ENCODE results near the gene GPR37L1. TPM values are rescaled to one million over a fixed set of nuclear protein-coding genes. Genes with fewer than 3 reads are reported as not detected.
"Not testable (repeated sequence)": the region's sequence is repeated elsewhere in the genome, so short reads cannot be mapped to it uniquely, and the experiment has no call there.

The GPR37L1 gene
- total and polyA plus RNA-seq, 2 experiments from 2014 or later = 0.03 TPM; not detected in 1

DNA sequence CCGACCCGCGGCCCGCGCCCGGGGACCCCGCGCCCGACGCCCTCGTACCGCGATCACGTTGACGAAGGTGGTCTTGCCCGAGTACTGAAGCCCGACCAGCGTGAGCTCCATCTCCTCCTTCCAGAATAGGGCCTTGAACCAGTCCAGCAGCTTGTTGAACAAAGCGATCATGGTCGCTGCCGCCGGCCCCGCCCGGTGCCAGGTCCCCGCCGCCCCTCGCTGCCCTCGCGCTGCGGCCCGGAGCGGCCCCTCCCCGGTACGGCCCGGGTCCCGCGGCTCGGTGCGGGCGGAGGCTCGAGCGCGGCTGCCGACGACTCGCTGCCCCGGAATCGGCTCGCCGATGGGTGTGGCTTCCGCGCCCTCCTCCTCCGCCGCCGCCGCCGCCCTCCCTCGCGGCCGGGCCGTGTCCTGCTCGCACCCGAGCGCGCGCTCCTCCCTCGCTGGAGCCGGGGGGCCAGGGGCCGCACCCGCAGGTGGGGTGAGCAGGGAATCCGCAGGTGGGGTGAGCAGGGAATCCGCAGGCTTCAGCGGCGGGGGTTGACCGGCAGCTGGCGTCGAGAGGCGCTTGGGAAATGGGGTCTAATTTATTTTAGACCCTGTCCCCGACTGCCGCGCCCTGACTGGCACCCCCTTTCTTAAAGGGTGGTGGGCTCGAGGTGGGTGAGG lies 21.8 kb downstream of the GPR37L1 start, which contains the start of gene ARL8A:
ARL8A (minus strand) TSS at position 336 of the 666 bp plus-strand sequence; CDS start at position 171, 165 bp downstream.
- H3K4me3 ChIP-seq = peak within 1 kb of the TSS; percentile 86
- no peaks in the 10 kb centered on the region for H3K9me3 ChIP-seq (ENCODE audit: low read depth)
- peak within 1 kb of the TSS; percentile 93 for H2AFZ ChIP-seq
- 1% methylated on average over 45 to 58 of the region's 82 CpGs for WGBS, 2 experiments (ENCODE audit: low coverage in 1 of 2, low lambda C conversion rate in 2 of 2, missing lambda C conversion rate in 2 of 2)
- peaks cover 10% of the 10 kb centered on the region for H4K20me1 ChIP-seq (ENCODE audit: insufficient read depth)
- peak within 1 kb of the TSS; percentile 86 for H3K4me2 ChIP-seq (ENCODE audit: unreplicated experiment)
- no peak within 1 kb of the TSS for H3K27ac ChIP-seq
- TF ChIP-seq EZH2 (IDR thresholded peaks at IDR 0.05; ENCODE audit: insufficient read depth, poor library complexity, severe bottlenecking) (no peak), EZH2phosphoT487 (IDR thresholded peaks at IDR 0.05; ENCODE audit: insufficient read depth, low read depth) (no peak)
- H3K27me3 ChIP-seq (replicated peaks; ENCODE audit: insufficient read depth) = no peaks in the 10 kb centered on the region
- H3K9me2 ChIP-seq (ENCODE audit: insufficient read depth) = no peaks in the 10 kb centered on the region
- H3K79me2 ChIP-seq (ENCODE audit: insufficient read depth) = peaks cover 55% of the 10 kb centered on the region
- H3F3A ChIP-seq (ENCODE audit: insufficient read depth) = no peaks in the 10 kb centered on the region
- H3K4me1 ChIP-seq (ENCODE audit: insufficient read depth) = peaks cover 9% of the 10 kb centered on the region; the same call in 1 of the 2 replicates
- DNase-seq = peak; percentile 80
- no peaks in the 10 kb centered on the region for H3K36me3 ChIP-seq (ENCODE audit: low read depth)
- peak within 1 kb of the TSS; percentile 89 for H3K9ac ChIP-seq
- in situ Hi-C loops (cut with MboI) = no loop called here

DNA sequence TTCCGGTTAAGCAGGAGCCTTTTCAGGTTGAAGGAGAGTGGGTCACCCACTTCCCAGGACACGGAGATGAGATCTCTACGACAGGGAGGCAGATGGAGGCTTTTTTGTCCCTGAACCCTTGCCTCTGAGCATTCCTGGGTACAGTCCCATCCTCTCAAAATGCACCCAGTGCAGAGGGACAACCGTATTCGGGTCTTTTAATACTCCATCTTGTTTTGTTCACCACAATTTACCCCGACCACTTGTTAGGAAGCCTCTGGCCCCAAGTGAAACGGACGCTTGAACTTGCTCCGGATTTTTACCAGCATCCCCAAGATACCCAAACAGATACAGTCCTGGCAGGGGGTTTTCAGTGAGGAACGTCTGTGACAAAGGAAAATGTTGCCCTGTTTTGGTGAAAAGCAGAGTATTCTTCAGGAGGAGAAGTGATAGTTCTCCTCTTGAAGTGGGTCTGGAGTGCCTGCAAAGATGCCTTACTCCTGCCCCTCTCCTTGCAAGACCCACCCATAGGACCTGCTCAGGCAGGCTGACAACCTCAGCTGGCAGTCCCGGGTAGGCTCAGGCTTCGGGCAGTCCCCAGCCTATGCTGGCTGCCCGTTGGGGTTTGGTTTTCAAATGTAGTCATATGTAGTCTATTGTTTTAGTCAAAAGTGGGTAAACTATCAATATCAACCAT lies 22.5 kb downstream of the GPR37L1 start:
- H3F3A ChIP-seq (ENCODE audit: insufficient read depth) = no peaks in the 10 kb centered on the region
- H3K4me3 ChIP-seq = peak overlapping the region; percentile 86
- no peaks in the 10 kb centered on the region for H3K27me3 ChIP-seq (replicated peaks; ENCODE audit: insufficient read depth)
- no peaks in the 10 kb centered on the region for H3K9me3 ChIP-seq (ENCODE audit: low read depth)
- TF ChIP-seq EZH2phosphoT487 (IDR thresholded peaks at IDR 0.05; ENCODE audit: insufficient read depth, low read depth) (no peak), EZH2 (IDR thresholded peaks at IDR 0.05; ENCODE audit: insufficient read depth, poor library complexity, severe bottlenecking) (no peak)
- no peaks in the 10 kb centered on the region for H3K36me3 ChIP-seq (ENCODE audit: low read depth)
- peaks cover 9% of the 10 kb centered on the region; the same call in 1 of the 2 replicates for H3K4me1 ChIP-seq (ENCODE audit: insufficient read depth)
- H3K4me2 ChIP-seq (ENCODE audit: unreplicated experiment) = peak overlapping the region; percentile 76
- WGBS, 2 experiments (ENCODE audit: low coverage in 1 of 2, low lambda C conversion rate in 2 of 2, missing lambda C conversion rate in 2 of 2) = 4% methylated on average over 13 of the region's 13 CpGs
- in situ Hi-C loops (cut with MboI) = no loop called here
- H4K20me1 ChIP-seq (ENCODE audit: insufficient read depth) = peaks cover 10% of the 10 kb centered on the region
- no peaks in the 10 kb centered on the region for H3K9me2 ChIP-seq (ENCODE audit: insufficient read depth)
- H3K27ac ChIP-seq = no peak overlapping the region
- DNase-seq = peak; percentile 29
- peak overlapping the region; percentile 93 for H2AFZ ChIP-seq
- H3K9ac ChIP-seq = peak overlapping the region; percentile 89
- H3K79me2 ChIP-seq (ENCODE audit: insufficient read depth) = peaks cover 48% of the 10 kb centered on the region

DNA sequence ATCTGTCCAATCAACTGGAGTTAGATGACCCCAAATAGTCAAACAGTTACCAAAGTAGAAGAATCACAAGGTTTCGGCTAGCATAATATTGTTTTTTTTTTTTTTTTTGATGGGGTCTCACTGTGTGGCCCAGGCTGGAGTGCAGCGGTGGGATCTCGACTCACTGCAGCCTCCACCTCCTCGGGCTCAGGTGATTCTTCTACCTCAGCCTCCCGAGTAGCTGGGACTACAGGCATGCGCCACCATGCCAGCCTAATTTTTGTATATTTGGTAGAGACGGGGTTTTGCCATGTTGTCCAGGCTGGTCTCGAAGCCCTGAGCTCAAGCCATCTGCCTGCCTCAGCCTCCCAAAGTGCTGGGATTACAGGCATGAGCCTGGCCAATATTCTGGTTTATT lies 23.0 kb downstream of the GPR37L1 start:
- H3K27me3 ChIP-seq (replicated peaks; ENCODE audit: insufficient read depth); H2AFZ ChIP-seq; H3K36me3 ChIP-seq (ENCODE audit: low read depth); H3K4me1 ChIP-seq (ENCODE audit: insufficient read depth); H3K4me2 ChIP-seq (ENCODE audit: unreplicated experiment); H3K27ac ChIP-seq; in situ Hi-C loops (cut with MboI); H3K9ac ChIP-seq; H4K20me1 ChIP-seq (ENCODE audit: insufficient read depth); H3K9me2 ChIP-seq (ENCODE audit: insufficient read depth); H3F3A ChIP-seq (ENCODE audit: insufficient read depth); H3K4me3 ChIP-seq; H3K9me3 ChIP-seq (ENCODE audit: low read depth); DNase-seq: not testable (repeated sequence)
- peaks cover 43% of the 10 kb centered on the region for H3K79me2 ChIP-seq (ENCODE audit: insufficient read depth)
- WGBS, 2 experiments (ENCODE audit: low coverage in 1 of 2, low lambda C conversion rate in 2 of 2, missing lambda C conversion rate in 2 of 2) = 94 to 96% methylated on average over 7 to 8 of the region's 8 CpGs

DNA sequence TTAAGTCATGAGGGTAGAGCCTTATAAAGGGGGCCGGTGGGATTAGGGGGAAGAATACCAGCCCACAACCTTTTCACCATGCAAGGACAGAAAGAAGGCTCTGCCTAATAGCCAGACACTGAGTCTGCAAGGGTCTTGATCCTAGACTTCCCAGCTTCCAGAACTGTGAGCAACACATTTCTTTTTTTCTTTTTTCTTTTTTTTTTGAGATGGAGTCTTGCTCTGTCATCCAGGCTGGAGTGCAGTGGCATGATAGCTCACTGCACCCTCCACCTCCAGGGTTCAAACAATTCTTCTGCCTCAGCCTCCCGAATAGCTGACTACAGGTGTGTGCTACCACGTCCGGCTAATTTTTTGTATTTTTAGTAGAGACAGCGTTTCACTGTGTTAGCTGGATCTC lies 23.6 kb downstream of the GPR37L1 start:
- TF ChIP-seq EZH2 (IDR thresholded peaks at IDR 0.05; ENCODE audit: insufficient read depth, poor library complexity, severe bottlenecking) (no peak), EZH2phosphoT487 (IDR thresholded peaks at IDR 0.05; ENCODE audit: insufficient read depth, low read depth) (no peak)
- Histone ChIP-seq H3K27ac (no peak overlapping the region), H3K27me3 (replicated peaks; ENCODE audit: insufficient read depth) (no peaks in the 10 kb centered on the region), H3K4me2 (ENCODE audit: unreplicated experiment) (no peak overlapping the region), H2AFZ (no peak overlapping the region), H3F3A (ENCODE audit: insufficient read depth) (no peaks in the 10 kb centered on the region), H3K4me3 (no peak overlapping the region), H4K20me1 (ENCODE audit: insufficient read depth) (peaks cover 5% of the 10 kb centered on the region), H3K79me2 (ENCODE audit: insufficient read depth) (peaks cover 38% of the 10 kb centered on the region), H3K9ac (no peak overlapping the region), H3K9me3 (ENCODE audit: low read depth) (no peaks in the 10 kb centered on the region), H3K4me1 (ENCODE audit: insufficient read depth) (peaks cover 9% of the 10 kb centered on the region; the same call in 1 of the 2 replicates), H3K36me3 (ENCODE audit: low read depth) (no peaks in the 10 kb centered on the region), H3K9me2 (ENCODE audit: insufficient read depth) (no peaks in the 10 kb centered on the region)
- in situ Hi-C loops (cut with MboI) = no loop called here
- 92 to 97% methylated on average over 5 of the region's 5 CpGs for WGBS, 2 experiments (ENCODE audit: low coverage in 1 of 2, low lambda C conversion rate in 2 of 2, missing lambda C conversion rate in 2 of 2)
- DNase-seq = no peak
